Right ventricle myocardium inferior (tissue), 1 donor: ENCODE results near the gene BRINP1. TPM values are rescaled to one million over a fixed set of nuclear protein-coding genes. Genes with fewer than 3 reads are reported as not detected.

ENCODE experiments used
- ATAC-seq: fragments of 200-7000 bp; cut with Tn5 transposase; one replicate; pipeline ENCODE4 v1.9.1; 2020; ENCODE audit warnings: mild to moderate bottlenecking, moderate library complexity
- DNase-seq: peaks from one replicate; pipeline ENCODE4 v3.0.0; 2021; ENCODE audit errors: missing footprints
- intact Hi-C: fragments of 100-400 bp; cut with DNase I; formaldehyde crosslinking; loops from one replicate; pipeline ENCODE4 v1.11.0; 2022
- total RNA-seq: library from RNA; stranded (reverse); fragmentation: NEBNext Ultra II Directional; extraction: Animal tissue kit (Norgen Biotek cat#: 25700); gene quantifications from one replicate; pipeline ENCODE4 v1.2.1, GENCODE V29; 2021
- donor health status: DM: no; HTN: yes; CAD: no; lungs with severe emphysema.

BRINP1 gene
- total RNA-seq, 1 donor from 2014 or later: 0.35 TPM

GRCh38 chr9:119357336-119358096, 11.7 kb downstream of the BRINP1 start:
- intact Hi-C loops: no loop called here
- no peak for ATAC-seq
- DNase-seq: no peak

- no peak for ATAC-seq
- no peak for DNase-seq
- intact Hi-C loops: no loop called here
These were observed 19.8 kb downstream of the BRINP1 start for GRCh38 chr9:119349351-119349825.

GRCh38 chr9:119343059-119343990, 25.9 kb downstream of the BRINP1 start:
- DNase-seq (no peak), ATAC-seq (no peak)
- intact Hi-C loops: no loop called here

- ATAC-seq (no peak), DNase-seq (no peak)
- intact Hi-C loops: no loop called here
These were observed 30.2 kb downstream of the BRINP1 start for GRCh38 chr9:119339056-119339455.

- intact Hi-C loops: no loop called here
- no peak for DNase-seq
- ATAC-seq: no peak
These were observed 31.7 kb downstream of the BRINP1 start for GRCh38 chr9:119337573-119337972.

- no peak for ATAC-seq
- intact Hi-C loops: no loop called here
These were observed 34.5 kb downstream of the BRINP1 start for GRCh38 chr9:119334745-119335144.

GRCh38 chr9:119333507-119334229, 35.6 kb downstream of the BRINP1 start:
- no peak for DNase-seq
- ATAC-seq: no peak
- intact Hi-C loops: no loop called here

More at GRCh38 chr9:119334745-119335144, 34.5 kb downstream of the BRINP1 start:
- DNase-seq: no peak

GRCh38 chr9:119332522-119332921, 36.7 kb downstream of the BRINP1 start:
- intact Hi-C loops: no loop called here
- no peak for DNase-seq
- ATAC-seq: no peak

GRCh38 chr9:119322184-119322583, 47.1 kb downstream of the BRINP1 start:
- DNase-seq (no peak), ATAC-seq (peak; percentile 84)
- intact Hi-C loops: no loop called here

- DNase-seq: no peak
- intact Hi-C loops: no loop called here
- ATAC-seq: no peak
These were observed 50.9 kb downstream of the BRINP1 start for GRCh38 chr9:119318371-119318770.

GRCh38 chr9:119313846-119314245, 55.4 kb downstream of the BRINP1 start:
- intact Hi-C loops: no loop called here
- DNase-seq (no peak), ATAC-seq (no peak)

- DNase-seq: no peak
- no peak for ATAC-seq
- intact Hi-C loops: no loop called here
These were observed 58.5 kb downstream of the BRINP1 start for GRCh38 chr9:119310741-119311140.

- intact Hi-C loops: no loop called here
- ATAC-seq (no peak), DNase-seq (no peak)
These were observed 61.8 kb downstream of the BRINP1 start for GRCh38 chr9:119307471-119307870.

- DNase-seq (no peak), ATAC-seq (no peak)
- intact Hi-C loops: no loop called here
These were observed 64.7 kb downstream of the BRINP1 start for GRCh38 chr9:119304555-119304954.

- intact Hi-C loops: no loop called here
- no peak for DNase-seq
- no peak for ATAC-seq
These were observed 66.1 kb downstream of the BRINP1 start for GRCh38 chr9:119302988-119303698.

GRCh38 chr9:119298076-119298853, 71.0 kb downstream of the BRINP1 start:
- intact Hi-C loops: no loop called here
- ATAC-seq: no peak
- DNase-seq: no peak

- intact Hi-C loops: loop anchor here (5.0 kb wide), 1 partner anchor 769 kb away; no protein-coding TSS in a partner anchor
- DNase-seq (no peak), ATAC-seq (no peak)
These were observed 77.7 kb downstream of the BRINP1 start for GRCh38 chr9:119291554-119291953.
